Ramos (cell line): ENCODE data around the gene PITX3.
"Not testable (repeated sequence)": the region's sequence is repeated elsewhere in the genome, so short reads cannot be mapped to it uniquely, and the experiment has no call there.

Experiments
- in situ Hi-C: fragments of 300-500 bp; cut with MboI; formaldehyde crosslinking; loops from one replicate; pipeline ENCODE4 v1.14.3; 2022; ENCODE audit warnings: low sequenced_read_pairs; ENCODE audit not compliant: unreplicated experiment

PITX3 gene

DNA sequence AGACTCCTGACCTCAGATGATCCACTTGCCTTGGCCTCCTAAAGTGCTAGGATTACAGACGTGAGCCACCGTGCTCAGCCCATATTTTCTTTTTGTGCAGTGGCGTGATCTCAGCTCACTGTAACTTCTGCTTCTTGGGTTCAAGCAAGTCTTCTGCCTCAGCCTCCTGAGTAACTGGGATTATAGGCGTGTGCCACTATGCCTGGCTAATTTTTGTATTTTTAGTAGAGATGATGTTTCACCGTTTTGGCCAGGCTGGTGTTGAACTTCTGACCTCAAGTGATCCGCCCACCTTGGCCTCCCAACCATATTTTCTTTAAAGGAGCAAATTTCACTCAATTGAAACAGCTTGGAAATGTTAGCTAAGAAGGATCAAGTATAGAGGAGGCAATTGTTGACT, 20.5 kb upstream of the PITX3 start:
- in situ Hi-C loops, result no loop called here

DNA sequence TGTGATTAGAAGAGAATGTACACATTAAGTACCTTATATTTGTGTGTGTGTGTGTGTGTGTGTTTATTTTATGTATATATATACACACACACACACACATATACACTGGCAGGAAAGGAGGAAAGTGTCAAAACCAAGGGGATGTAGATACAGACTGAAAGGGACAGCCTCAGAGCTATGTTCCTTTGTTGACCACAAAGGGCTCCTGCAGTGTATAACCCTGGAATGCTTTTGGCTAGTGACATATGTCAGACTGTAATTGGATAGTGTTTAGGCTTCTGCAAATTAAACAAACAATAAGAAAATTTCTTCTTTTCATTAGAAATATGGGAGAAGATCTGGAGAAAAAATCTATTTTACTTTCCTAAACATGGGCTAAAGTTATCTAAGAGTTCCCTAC, 19.9 kb upstream of the PITX3 start:
- in situ Hi-C loops, result no loop called here

DNA sequence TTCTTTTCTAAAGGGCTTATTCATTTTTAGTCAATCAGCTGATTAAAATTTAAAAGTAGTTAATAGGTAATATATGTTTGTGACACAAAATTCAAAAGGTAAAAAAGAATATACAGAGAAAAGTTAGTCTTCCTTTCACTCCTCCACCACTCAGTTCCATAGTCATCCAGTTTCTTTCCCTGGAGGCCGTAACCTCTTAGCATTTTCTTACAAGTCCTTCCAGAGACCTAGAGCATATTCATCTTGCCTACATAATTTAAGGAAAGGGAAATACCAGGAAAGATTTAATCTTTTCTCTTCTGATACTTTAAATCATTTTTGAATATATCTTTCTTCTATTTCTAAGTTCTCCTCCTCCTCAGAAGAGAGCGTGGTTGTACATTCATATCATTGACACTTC, 14.1 kb upstream of the PITX3 start:
- in situ Hi-C loops, result no loop called here

DNA sequence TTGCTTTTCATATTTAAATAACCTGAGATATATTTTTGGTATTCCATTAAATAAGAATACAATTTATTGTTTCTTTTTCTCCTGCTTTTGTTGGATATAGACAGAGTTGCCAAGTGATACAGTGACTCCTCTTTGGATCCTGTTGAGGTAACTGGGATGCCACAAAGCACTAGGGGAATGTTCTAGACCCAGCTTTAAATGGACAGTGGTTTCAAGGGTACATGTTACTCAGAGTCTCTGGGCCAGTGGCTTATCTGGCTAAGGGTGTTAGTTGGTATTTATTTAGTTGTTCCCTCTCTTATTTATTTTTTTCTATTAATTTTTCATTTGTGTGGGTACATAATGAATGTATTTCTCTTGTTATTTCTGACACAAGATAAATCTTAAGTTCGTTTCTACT, 13.1 kb upstream of the PITX3 start:
- in situ Hi-C loops, result no loop called here

DNA sequence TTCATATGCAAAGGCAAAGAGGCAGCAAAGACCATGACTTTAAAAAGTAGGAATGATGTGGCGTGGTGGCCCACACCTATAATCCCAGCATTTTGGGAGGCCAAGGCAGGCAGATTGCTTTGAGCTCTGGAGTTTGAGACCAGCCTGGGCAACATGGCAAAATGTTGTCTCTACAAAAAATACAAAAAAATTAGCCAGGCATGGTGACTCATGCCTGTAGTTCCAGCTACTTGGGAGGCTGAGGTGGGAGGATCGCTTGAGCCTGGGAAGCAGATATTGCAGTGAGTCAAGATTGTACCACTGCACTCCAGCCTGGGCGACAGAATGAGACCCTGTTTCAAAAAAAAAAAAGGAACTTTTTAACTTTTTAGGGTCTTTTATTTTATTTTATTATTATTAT, 11.2 kb upstream of the PITX3 start:
- in situ Hi-C loops, result not testable (repeated sequence)

DNA sequence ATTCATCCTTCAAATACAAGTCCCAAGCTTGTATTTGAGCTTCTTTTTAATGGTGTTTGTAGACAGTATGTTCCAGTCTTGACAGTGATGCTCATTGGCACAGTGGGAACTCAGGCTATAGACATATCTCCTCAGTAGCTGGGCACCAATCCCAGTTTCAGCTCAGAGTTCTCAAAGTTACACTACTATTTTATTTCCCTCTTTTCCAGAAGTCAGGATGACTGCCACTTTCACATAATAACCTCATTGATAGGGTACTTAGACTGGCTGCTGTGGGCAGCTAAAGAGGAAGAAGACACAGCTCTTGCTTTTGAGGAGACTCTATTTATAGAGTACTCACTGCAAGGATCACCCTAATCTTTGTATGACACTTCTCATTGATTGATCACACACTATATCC, 6.4 kb upstream of the PITX3 start:
- in situ Hi-C loops, result no loop called here

DNA sequence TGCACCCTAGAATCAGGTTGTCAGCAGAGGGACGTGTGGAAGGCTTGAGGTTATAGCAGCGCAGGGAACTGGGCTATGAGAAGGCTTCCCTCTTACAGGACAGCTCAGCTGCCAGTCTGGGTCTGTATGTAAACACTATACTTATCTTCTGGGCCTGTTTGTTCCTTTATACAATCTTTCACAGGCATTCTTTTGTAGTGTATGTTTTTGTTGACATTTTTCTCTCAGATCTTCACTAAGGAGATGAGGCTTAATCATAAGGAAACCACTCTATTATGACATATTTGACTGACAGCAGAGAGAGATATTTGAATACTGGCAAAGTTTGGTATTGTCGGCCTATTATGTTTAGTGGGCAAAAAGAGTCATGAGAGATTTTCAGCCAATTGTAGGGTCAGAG, 4.9 kb upstream of the PITX3 start:
- in situ Hi-C loops, result no loop called here

DNA sequence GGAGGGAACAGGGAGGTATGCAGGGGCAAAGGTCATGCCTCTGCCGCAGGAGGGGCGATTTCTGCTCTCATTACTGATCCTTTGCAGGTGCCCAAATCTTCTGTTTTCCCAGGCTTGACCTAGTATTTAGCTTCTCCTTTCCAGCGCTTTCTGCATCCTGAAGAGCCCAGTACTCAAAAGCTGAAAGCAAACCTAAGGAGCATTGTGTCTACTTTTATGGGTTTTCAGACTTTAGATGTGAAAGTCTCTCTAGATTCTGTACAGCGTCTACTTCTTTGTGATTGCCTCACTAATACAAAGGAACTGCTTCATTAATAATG, 4.6 kb upstream of the PITX3 start:
- in situ Hi-C loops, result no loop called here

DNA sequence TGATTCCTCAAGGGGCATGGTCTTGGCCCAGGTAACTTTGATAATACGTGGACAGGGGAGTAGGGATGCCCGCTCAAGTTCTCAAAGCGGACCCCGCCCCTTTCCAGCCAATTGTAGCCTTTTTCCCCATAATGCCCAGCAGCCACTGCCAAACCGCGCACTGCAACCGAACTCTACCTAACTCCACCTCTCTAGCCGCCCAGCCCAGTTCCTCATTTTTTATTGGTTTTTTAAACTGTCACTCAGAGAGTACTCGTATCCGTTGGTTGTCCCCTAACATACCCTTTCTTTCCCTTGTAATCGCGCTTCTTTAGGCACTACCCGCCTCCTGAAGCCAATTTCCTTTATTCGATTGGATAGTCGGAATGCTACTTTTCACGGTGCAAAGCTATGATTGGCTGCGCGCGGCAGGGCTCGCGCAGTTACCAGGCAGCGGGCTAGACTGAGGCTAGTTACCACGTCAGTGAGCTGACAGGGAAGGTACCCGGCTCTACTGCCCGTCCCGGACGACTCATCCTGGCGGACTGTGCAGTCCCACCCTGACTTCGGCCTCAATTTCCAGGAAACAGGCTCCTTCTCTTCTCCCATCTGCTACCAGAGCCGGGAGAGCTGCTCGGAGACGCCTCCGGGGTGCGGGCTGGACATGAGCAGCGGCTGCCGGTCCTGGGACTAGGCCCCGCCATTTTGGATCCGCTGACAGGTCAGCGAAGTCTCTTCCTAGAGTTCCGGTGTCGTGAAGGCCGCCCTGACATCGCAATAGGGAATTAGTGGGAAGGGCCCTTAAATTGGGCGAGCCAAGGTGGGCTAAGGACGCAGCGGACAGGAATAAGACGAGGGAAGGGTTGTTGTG, 4.0 kb upstream of the PITX3 start, which contains the start of gene GBF1:
Gene GBF1 (plus strand): TSS at position 451 of the 850 bp plus-strand sequence. CDS start 13,407 bp downstream, outside the sequence.
- in situ Hi-C loops, result no loop called here

DNA sequence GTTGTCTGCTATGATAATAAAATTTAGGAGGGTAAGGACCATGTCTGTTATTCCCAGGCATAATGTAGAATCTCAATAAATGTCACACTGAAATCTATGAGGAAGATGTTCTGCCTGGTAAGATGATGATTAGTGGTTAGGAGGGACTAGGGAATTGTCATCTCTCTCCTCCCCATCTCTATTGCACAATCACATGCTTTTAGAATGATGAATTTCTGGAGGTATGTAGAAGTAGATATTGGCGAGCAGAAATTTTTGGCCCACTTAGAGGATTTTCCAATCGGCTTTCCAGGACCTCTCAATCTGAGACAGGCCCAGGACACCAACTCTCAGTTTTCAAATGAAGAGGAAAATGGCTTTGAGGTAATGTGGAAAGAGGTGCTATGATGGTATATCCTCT, 2.0 kb upstream of the PITX3 start:
- in situ Hi-C loops, result no loop called here

DNA sequence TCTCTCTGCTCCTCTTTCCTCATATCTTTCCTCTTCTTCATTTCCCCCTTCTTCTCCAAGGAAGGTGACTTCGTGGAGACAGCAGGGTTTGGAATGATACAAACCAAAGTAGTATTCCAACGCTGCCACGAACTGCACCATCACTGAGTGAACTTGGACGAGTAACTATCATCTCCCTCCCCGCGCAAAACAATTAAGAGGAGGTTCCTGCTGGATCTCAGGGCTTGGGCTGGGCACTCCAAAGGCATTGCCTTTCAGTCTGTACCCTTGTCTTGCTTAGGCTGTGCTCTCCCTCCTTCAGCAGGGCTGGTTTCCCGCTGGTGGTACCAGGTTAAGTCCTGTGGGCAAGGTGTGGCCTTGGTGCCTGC, 790 bp upstream of the PITX3 start:
- in situ Hi-C loops, result no loop called here

DNA sequence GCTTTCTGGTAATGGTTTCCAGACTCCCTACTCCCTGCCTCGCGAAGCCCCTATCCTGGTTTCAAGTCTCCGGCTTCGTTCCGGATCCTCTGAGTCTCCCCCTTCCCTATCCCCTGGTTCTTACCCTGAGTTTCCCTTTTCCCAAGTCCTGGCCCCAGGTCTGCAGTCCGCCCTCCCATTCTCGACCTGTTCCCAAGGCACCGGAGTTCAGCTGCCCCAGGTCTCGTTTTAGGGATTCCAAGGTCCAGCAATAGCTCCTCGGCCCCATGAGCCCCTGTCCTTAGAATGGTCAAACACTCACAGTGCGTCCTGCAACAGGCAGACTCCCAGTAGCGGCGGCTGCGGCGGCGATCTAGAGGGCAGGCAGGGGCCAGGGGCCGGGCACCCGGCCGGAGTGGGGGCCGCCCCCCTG, 274 bp downstream of the PITX3 start:
- in situ Hi-C loops, result no loop called here

DNA sequence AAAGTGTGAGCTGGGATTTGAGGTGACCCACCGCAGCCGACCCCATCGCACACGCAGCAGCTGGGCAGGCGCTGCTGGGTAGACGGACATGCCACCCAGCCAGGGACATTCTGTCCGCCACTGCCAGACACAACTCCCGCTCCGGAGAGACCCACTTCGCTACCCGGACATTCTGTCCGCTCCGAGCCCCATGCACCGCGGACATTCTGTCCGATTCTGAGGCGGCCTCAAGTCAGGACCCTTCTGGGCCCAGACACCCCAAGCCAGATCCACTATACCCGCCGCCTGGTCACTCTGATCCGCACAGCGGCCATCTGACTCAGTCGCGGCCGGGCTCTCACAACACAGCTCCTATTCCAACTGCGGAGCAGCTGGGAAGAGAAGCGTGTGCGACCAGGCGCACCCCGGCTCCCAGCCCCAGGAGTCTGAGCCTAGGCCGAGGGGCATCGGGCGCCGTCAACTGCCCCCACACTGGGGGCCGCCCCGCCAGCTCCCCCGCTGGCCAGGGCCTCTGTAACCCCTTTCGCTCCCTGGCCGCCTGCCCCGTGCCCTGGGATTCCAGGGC, 763 bp downstream of the PITX3 start:
- in situ Hi-C loops, result no loop called here

DNA sequence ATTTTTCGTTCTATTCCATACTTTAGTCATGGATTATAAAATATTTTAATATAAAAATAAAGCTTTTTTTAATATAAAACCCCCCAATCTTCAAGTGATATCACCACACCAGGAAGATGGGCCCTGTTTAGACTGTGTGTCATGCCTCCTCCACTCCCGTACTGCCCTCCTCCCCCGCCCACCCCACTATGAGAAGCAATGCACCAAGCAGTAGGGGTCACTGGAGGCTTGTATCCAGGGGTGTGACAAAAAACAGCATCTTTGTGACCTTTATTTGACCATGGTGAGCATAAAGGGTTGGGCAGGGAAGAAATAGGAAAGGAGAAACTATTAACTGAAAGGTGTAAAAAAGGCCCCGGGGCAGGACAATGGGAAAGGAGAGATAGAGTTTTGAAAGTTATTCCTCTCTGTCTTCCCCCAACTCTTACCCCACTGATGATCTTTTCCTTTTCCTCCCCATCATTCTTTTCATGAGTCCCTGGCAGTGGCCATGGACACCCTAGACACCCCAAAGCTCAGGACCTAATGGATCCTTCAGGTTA, 3.5 kb downstream of the PITX3 start:
- in situ Hi-C loops, result no loop called here

DNA sequence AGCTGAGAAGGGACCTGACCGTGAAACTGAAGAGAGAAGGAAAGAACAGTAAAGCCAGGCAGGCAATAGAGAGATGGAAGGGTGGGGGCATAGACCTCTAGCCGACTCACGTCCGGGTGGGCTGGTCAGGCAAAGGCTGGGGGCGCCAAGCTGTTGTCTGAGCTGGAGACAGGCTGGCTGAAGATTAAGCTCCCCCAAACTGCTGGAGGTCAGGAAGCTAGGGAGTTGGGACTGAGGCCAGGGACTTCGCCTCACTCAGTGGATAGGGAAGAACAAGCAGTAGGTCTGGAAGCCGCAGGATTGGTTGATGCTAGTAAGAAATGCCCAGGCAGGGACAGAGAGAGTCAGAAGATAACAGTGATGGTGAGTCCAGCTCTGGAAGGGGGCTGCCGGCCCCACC, 5.3 kb downstream of the PITX3 start:
- in situ Hi-C loops, result no loop called here

DNA sequence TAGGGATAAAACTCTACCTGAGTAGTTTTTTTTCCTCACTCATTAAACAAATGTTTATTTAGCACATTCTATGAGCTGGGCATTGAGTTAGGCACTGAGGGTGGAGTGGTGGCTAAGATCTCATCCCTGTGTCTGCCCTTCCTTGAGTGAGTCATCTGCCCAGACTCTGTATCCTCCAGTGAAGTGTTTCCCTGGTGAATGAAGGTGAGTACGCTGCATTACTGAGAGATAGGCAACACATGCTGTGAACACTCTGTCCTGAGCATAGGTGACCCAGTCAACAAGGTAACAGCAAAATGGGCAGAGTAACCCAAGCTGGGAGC, 5.8 kb downstream of the PITX3 start:
- in situ Hi-C loops, result no loop called here

DNA sequence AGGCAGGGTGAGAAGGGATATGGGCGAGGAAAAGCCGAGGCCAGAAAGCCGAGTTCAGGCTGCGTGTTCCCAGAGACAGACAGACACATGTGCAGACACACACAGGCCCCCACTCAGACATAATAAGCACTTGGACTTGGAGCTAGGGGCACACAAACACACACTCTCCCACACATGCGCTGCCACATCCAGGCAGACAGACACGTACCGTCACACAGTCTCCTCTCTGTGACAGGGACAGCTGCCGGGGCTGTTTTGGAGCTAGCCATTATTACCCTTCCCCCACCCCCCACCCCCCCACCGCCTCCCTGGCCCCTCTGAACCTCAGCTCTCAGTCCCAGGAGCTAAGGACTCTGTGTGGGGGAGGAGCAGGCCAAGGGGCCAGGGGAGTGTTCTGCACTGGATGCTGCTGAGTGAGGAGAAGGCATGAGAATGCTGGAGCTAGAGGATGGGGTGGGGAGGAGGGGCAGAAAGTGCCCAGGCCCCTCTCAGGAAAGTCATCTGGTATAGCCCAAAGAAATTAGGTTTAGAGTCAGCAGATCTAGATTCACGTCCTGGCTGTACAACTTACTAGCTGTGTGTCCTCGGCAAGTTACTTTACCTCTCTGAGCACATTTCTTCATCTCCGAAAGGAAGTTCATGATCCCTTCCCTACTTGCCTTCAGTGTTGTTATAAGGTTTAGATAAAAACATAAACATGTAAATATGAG, 6.3 kb downstream of the PITX3 start:
- in situ Hi-C loops, result no loop called here

DNA sequence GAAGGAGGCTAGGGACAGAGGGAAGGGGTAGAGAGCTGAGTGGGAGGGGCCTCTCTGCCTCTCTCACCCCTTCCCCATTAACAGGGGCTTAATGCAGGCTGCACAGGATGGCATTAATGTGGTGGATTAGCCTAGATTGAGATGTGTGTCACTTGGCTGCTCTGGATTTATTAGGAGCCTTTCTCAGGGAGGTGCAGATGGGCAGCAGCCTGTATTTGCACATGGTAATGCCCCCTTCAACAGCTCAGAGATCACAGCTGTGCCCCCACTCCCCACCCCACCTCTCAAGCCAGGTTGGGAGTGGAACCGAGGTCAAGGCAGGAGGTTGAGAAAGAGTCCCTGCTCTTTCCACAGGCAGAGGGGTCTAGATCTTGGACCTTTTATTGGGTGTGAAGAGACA, 7.3 kb downstream of the PITX3 start:
- in situ Hi-C loops, result no loop called here

DNA sequence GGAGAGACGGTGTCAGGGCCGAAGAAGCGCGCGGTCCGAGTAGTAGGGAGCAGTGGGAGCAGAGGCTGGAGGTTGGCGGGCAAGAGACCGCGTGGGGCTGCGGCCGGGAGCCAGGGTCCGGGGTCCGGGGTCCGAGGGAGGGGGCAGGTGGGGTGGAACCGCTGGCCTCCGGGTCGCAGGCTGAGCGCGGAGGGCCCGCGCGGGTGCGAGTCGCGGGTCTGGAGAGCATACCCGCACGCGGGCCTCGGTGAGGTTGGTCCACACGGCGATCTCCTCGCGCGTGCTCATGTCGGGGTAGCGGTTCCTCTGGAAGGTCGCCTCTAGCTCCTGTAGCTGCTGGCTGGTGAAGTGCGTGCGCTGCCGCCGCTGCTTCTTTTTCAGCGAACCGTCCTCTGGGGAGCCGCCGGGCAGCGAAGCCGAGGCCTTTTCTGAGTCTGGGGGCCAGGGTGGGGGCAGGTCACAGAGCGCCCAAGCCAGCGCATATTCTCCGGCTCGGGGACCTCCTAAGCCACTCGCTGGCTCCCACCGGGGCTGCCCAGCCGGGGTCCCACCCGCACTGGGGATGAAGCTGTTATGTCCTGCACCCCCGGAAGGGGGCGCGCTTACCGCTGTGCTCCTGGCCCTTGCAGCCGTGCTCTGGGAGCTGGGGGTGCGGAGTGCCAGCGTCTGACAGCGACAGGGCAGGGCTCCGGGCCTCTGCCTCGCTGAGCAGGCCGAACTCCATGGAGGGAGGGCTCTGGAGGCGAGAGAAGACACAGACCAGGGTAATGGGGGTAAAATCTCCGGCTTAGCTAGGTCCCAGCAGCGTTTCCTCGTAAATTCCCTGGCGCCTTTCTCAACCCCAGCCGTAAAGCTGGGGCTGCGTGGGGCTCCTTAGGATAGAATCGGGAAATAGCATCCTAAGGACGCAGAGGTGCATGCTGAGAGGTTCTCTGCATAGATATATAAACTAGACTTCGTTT, 9.7 kb downstream of the PITX3 start:
- in situ Hi-C loops, result no loop called here

DNA sequence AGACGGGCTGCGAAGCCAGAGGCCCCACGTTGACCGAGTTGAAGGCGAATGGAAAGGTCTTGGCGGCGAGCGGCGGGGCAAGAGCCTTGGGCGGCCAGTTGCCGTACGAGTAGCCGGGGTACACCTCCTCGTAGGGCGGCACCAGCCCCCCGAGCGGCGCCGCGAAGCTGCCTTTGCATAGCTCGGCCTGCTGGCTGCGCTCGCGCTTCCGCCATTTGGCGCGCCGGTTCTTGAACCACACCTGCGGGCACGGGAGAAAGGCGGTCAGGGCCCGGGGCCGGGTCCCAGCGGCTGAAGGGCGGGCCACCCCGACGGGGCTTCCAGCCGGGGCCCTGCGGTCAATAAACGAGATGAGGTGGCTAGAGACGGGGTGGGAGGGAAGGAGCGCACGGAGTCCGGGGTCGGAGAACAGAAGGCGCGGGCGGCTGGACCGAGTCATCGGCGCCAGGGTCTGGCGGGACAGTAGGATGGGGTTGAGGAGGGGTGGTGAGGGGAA, 10.4 kb downstream of the PITX3 start:
- in situ Hi-C loops, result no loop called here
